NCI-H2196 (cell line): ENCODE results near the gene ATP5MC2.
"Not testable (repeated sequence)": the region's sequence is repeated elsewhere in the genome, so short reads cannot be mapped to it uniquely, and the experiment has no call there.

Experiments
- DNase-seq: peaks from one replicate; lab custom pipeline; 2025; ENCODE audit not compliant: unreplicated experiment; lab: John Stamatoyannopoulos, UW

ATP5MC2 gene

DNA sequence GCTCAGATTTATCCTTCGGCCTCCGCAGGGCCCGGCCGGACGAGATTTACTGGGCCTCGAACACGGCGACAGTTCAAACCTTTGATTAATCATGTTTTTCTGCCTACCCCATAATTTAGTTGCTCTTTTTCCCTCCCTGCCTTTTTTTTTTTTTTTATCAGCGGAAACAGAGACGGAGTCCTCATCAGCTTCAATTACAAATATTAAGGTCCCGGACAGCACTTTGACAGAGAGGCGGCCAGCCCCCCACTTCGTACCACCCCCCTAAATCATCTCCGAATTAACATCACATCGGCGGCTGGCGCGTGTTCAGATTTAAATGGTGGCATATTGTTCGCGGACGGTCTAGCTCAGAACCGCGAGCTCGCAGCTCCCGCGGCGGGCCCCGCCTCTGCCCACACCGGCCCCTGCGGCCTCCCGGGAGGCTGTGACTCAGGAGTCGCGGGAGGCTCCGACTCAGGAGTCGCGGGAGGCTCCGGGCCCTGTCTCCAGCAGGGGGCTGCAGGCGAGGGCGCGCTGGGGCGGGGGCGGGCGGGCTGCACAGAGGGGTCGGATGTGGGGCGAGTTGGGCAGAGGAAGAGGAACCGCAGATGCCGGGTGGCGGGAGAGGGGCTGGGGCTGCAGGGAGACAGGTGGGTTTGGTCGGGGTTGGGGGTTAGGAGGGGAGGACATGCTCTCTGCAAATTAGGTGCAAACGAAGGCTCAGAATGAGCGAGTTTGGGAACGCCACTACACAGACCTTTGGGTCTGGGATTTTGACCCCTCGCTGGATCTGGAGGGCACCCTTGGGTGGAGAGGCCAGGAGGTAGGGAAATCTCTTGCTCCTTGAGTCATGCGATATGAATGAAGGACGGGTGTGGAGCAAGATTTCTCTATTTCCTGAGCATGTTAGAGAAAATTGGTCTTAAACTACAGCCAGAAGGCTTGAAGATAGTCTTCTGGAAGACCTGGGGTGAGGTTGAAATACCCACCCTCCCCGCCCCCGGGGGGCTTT is 19.6 kb upstream of the ATP5MC2 start:
- no peak for DNase-seq

DNA sequence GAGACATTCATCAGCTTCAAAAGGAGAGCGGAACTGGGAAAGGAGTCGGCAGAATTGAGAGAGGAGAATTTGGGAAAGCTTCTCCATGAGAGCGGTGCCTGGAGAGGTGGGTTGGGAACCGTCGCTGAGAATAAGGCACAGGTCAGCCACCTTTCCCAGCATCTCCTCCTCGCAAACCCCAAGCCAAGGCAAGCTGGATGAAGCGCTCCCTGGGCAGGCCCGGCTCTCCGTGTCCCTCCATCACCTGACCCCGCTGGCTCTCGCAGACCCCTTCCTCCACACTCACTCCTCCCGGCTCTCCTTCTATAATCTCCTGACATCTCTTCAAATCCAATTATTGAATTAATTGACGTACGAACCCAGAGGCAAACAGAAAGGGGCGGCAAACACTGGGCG is 18.9 kb upstream of the ATP5MC2 start:
- no peak for DNase-seq

DNA sequence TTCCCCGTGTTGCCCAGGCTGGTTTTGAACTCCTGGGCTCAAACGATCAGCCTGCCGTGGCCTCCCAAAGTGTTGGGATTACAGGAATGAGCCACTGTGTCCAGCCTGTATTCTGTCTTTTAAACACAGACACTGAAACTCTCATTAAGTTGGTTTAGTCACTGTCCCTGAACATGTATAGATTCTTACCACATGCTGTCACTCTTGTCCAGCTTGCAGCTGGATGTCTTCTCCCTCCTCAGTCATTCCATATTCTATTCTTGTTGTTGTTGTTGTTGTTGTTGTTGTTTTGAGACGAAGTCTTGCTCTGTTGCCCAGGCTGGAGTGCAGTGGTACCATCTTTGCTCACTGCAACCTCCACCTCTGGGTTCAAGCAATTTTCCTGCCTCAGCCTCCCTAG is 12.3 kb upstream of the ATP5MC2 start:
- DNase-seq = no peak

DNA sequence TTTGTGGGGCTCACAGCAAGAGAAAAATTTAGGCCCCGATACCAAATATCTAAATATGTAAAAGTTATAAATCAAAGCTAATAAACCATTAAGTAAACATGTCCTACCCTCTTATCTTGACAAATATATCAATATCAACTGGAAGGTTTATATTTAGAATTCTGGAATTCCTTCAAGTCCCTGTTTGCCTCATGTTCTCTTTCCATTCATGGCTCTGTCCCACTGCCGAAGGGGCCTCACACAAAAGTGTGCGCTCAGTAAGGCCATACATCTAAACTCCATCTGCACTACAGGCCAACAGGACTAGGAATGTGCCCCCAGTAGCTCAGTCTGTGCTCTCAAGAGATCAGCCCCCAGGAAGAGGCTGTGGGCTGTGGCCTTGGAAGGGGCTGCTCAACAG is 10.6 kb upstream of the ATP5MC2 start:
- DNase-seq = no peak

DNA sequence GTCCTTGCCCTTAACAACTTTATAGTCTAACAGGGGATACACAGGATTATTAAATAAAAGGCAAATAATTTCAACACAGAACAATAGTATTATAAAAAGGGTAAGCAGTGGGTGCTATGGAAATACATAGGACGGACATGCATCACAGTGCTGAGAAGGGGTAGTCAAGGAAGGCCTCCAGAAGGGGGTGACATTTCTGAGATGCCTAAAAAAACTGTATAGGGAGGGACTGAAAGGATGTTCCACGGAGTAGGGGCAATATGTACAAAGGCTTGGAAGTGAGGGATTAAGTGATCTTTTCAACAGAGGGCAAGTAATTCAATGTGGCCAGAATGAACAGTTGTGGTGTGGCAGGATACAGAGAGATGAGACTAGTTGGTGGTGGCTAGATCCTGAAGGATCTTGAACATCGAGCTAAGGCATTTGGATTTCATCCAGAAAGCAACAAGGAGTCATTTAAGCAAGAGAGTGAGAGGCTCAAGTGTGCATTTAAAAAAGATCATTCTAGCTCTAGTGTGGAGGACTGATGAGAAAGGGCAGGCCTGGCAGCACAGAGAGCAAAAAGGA is 8.9 kb upstream of the ATP5MC2 start:
- no peak for DNase-seq

DNA sequence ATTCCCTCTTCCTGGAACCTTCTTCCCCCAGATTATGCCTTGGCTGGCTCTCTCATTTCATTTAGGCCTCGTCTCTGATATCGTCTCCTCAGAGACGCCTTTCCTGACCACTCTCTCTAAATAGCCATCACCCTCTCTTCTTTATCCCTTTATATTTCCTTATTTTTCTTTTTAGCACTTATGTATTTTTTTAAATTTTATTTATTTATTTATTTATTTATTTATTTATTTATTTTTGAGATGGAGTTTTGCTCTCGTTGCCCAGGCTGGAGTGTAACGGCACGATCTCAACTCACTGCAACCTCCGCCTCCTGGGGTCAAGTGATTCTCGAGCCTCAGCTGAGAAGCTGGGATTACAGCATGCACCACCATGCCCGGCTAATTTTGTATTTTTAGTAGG is 8.1 kb upstream of the ATP5MC2 start:
- DNase-seq = no peak

DNA sequence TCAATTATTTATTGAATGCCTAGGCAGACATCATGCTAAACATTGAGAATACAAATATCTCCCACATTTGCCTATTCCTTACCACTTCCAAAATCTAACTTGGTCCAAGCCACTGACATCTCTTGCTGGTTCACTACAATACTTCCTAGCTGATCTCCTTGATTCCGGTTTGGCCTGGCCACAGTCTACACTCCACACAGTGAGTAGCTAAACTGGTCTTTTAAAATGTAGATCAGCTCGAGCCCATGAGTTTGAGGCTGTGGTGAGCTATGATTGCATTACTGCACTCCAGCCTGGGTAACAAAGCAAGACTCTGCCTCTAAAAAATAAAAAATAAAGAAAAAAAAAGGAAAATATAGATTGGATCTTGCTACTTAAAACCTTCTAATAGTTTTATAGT is 7.6 kb upstream of the ATP5MC2 start:
- no peak for DNase-seq

DNA sequence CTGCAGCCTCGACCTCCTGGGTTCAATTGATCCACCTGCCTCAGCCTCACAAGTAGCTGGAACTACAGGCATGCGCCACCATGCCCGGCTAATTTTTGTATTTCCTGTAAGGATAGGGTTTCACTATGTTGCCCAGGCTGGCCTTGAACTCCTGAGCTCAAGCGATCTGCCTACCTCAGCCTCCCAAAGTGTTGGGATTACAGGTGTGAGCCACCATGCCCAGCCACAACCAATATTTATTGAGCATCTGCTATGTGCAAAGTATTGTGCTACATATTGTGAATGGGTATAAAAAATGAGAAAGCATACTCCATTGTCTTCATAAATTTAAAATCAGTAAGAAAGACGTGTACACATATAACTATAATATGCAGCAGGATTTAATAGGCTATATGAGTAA is 4.2 kb upstream of the ATP5MC2 start:
- DNase-seq = not testable (repeated sequence)

DNA sequence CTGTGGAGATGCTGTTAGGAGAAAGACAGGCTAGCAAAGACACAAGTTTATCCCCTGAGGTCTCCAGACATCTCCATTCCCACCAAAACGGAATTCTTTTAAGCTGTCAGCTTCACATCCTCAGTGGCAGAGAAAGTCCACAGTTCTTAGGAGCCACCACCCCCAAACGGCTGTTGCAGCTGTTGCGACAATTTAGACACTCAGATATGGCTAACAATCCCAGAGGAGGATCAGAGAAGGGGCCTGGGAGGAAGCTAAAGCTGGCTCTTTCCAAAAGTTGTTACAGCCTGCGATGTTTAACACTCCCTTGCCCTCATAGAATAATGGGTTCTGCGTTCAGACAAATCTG is 1.9 kb upstream of the ATP5MC2 start:
- no peak for DNase-seq

DNA sequence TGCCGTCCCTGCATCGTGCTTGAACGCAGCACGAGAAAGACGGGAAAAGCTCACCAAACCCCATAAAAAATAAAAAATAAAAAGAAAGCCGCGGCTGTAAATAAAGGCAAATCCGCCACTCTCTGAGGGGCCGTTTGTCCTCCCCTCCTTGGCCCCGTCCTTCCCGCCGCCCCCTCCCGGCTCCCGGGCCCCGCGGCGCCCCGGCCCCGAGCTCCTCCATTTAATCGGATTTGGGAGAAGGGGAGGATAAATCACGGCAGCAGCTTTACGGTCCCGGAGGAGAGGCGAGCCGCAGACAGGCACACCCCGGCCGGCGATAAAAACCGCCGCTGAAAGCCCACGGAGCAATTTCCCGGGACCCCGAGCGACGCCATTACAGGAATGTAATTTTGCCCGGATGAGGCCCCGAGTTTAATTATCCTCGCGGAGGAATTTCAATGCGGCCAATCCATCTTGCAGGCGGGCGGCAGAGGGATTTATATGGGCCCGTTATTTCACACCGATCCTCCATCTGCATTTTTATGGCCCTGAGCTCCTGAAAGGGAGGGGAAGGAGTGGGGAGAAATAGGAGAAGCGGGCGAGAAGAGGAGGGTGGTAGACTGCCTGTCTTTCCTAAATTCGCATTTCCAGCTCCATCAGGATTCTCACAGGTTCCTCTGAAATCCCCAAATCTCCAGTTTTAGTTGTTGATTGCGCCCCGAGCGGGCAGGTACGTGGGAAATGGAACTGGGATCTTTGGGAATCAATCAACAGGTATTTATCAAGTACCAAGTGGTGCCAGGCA is 1.3 kb upstream of the ATP5MC2 start:
- DNase-seq = no peak

DNA sequence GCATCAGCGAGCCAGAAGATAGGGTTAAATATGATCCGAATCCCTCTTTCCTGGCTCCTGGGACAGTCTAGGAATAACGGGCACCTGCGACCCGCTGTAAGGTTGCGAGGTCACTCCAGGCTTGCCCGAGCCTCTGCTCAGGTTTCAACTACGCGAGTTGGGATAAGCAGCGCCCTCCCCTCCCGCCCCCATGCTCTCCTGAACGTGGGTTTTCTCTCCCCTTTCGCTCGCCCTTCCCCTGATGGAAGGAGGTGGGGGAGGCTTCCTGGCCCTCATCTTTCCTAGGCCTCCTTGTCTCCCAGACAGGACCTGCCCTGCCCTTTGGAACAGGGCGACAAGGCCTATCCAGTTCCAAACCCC is 753 bp upstream of the ATP5MC2 start:
- DNase-seq = no peak

DNA sequence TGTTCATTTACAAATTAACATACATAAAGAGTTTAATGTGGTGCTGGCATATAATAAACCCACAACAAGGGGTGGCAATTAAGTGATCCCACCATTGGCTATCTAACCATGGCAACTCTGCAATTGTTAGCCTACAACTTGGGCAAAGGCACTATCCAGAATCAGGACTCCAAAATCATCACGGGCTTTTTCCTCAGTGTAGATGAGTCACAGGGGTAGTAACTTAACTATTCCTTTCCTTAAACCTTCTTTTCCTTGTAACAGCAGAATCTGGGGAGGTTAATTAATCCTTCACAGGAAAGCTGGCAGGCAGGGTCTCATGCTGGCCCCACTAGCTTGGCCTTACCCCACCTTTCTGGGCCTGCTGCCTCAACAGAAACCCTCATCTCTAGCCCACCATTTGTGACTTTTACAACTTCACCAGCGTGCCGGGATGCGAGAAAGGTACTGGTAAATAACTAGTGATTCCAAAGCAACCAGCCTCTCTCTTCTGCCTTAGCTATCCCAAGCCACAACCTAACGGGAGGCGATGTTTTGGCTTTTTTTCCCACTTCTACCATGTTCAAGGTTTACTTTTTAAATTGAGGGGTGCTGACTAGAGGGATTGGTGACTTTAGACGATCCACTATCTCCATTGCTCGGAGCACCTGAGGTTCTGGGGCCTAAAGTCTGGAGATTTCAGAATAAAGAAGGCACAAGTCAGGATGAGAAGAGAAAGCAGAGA is 744 bp downstream of the ATP5MC2 start:
- DNase-seq = no peak

DNA sequence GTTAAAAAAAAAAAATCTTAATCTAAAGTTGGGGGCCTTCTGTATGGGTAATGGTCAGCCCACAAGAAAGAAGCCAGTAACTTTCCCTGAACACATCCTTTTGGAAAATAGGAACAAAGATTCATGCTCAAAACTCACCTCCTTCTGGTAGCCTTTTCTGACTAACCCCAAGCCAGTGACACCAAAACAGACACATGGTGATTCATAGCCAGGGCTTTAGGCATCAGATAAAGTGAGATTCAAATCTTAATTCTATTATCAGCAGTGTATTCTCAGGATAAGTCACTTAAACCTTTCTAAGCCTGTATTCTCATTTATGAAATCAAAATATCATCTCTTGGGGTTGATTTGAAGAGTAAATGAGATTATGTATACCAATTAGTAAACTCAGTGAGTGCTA is 4.9 kb downstream of the ATP5MC2 start:
- no peak for DNase-seq

DNA sequence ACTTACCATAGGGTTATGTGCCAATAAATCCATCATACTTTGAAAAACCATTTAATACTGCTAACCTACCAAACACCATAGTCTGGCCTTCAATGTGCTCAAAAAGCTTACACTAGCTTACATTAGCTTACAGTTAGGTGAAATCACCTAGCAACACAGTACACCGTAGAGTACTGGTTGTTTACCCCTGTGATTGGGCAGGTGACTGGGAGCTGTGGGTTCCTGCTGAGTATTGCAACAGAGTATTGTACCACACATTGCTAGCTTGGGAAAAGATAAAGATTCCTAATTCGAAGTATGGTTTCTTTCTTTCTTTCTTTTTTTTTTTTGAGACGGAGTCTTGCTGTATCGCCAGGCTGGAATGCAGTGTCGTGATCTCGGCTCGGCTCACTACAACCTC is 5.6 kb downstream of the ATP5MC2 start:
- DNase-seq = no peak

DNA sequence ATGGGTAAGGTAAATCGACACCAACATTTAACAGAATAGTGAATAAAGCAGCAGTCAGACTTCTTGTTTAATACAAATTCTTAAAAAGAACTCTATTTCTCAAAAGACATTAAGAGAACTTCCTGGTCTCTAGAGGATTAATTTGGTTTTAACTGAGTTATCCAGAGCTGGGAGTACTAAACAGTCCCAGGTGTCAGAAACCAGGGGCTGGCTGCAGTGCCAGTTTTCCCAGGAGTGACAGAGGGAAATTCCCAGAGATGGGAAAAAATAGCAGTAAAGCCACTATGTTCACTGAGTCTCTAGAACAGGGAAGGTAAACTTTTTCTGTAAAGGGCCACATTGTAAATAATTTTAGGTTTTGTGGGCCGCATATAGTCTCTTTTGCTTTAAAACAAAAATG is 8.8 kb downstream of the ATP5MC2 start:
- no peak for DNase-seq

DNA sequence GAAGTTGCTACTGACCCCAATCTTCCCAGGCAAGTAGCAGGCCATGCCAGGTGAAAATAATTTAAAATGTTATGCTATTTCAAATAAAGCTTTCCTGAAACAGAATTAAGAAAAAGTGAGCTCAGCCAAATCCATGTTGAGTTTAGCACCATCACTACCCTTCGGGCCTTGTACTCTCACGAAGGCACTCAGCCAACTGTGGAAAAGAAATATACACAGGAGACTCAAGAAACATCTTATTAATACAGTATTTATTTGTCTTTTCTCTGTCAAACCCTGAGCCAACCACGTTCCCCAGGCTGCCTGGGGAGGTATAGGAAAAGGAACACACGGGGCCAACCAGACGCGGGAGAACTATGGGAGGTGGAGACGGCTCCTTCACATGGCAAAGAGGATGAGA is 10.9 kb downstream of the ATP5MC2 start:
- DNase-seq = no peak

DNA sequence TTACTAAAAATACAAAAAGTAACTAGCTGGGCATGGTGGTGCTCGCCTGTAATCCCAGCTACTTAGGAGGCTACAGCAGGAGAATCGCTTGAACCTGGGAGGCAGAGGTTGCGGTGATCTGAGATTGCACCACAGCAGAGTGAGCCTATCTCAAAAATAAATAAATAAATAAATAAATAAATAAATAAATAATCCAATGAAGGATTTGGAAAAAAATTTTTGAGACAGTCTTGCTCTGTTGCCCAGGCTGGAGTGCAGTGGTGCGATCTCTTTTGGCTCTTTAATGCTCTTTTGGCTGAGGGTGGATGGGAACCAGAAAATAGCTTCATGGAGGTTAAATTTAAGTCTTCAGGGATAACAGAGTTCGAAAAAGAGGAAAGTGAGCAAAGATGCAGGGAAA is 11.7 kb downstream of the ATP5MC2 start:
- DNase-seq = no peak

DNA sequence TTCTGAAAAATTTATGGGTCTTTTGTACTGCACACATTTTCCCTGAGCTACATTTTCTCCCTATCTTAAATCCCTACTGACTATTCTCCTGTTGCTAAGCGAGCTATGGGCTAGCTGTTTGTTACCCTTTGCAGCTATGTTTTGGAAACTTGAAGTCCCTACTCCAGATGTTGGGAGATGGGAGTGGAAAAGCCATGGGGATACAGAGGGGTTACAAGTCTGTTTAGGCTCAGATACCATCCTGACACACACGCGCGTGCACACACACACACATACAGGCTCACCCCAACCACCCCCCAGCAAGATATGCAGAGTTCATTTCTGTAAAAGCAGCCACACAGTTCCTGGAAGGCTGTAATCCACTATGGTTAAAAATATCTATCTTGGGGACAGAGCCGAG is 15.8 kb downstream of the ATP5MC2 start:
- DNase-seq = no peak

DNA sequence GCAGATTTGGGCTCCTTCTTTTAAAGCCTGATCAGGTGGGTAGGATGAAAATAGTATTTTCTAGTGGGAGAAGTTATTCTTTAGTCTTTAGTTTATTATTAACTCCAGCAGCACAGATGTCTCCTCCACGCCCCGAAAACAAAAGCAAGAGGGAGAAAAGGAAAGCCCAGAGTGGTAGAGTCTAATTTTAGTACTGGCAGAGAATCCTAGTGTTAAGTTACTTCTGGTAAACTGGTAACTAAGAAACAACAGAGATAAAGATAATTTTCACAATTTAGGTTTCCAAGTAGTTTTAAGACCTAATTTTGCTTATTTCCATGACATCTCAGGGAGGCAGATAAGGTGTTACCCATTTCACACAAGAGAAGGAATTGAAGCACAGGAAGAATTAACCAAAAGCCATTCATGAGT is 16.3 kb downstream of the ATP5MC2 start:
- DNase-seq = no peak

DNA sequence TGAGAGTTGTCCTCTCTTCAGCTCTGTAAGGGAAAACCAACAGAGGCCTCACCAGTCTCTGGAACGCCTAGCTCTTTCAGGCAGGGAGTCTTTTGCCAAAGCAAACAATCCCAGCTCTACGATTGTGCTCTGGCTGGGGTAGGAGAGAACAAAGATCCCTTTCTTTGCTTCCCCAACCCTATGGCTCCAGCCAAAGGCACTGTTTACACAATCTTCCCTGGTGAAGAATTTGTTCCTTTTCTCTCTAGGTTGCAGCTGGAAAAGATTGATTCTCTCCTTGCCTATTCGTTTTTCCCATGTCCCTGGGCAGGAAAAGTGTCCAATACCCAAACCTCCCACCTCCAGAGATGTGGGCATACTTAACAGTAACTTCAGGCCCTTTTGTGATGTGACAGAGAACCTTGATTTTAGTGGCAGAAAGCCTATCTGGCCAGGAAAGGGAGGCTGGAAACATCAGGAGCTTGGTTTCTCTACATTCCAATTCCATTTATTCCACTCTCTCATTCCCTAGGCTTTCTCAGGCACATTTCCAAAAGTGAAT is 16.8 kb downstream of the ATP5MC2 start:
- peak; percentile 81 for DNase-seq

DNA sequence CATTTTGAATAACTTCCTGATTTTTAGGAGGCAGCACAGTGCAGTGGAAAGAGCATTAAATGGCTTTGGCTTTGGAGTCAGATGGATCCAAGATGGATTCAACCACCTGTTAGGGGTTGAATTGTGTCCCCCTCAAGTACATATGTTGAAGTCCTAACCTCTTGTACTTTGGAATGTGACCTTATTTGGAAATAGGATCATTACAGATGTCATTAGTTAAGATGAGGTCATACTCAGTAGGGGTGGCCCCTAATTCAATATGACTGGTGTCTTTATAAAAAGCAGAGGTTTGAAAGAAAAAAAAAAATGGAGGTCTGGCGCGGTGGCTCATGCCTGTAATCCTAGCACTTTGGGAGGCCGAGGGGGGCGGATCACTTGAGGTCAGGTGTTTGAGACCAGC is 18.8 kb downstream of the ATP5MC2 start:
- DNase-seq = no peak
